Measurements from ENCODE around the gene DTNB.

The DTNB gene

GRCh38 chr2:25497229-25497917 is 176.0 kb downstream of the DTNB start:
- DNase-seq (ENCODE audit: low spot score) = no peak

- no peak for DNase-seq (ENCODE audit: low spot score)
Measured at GRCh38 chr2:25494616-25495015, 178.8 kb downstream of the DTNB start.

DNA sequence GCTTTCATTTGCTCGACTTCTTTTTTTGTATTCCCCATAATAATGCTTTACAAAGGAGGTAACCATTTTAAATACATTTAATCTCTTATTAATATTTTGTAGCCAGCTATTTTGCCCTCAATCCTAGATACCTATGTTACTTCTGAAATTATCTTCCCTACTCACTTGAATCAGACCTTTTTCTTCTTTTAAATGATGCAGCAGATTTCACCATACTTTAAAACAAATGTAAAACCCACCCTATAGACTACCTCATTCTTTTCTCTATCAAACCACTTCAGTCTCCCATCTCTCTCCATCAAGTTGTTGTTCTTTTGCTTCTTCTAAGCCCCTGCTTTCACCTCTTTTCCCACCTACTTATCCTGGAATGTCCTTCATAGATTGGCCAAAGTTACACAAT is 180.2 kb downstream of the DTNB start:
- DNase-seq (ENCODE audit: low spot score) = no peak

GRCh38 chr2:25492726-25493125 is 180.7 kb downstream of the DTNB start:
- DNase-seq (ENCODE audit: low spot score) = no peak

DNA sequence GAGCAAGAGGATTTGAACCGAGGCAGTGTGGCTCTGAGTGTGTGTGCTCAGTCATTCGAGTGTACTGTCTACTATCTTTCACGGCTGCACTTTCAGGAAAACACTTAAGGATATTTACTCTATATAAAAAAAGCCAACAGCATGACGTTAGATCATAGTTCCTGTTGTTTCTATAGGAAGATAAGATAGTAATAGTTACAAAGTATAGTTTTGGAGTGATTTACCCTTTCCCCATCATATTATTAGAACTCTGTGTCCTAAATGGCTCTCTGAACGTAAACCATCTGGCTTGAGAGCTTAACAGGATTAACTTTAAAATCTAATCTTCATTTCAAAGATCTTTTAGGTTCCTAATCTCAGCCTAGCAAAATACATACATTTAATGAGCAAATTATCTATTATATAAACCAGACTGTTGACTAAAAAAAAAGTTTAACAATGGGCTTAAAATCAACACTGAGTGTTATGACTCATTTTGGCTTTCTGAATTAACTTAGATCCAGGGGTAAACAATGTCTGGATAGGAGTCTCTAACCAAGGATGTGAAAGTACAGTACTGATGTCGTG is 181.3 kb downstream of the DTNB start:
- peak; percentile 29 for DNase-seq (ENCODE audit: low spot score)

GRCh38 chr2:25491003-25491696 is 182.2 kb downstream of the DTNB start:
- DNase-seq (ENCODE audit: low spot score) = no peak

GRCh38 chr2:25490217-25490616 is 183.2 kb downstream of the DTNB start:
- no peak for DNase-seq (ENCODE audit: low spot score)

DNA sequence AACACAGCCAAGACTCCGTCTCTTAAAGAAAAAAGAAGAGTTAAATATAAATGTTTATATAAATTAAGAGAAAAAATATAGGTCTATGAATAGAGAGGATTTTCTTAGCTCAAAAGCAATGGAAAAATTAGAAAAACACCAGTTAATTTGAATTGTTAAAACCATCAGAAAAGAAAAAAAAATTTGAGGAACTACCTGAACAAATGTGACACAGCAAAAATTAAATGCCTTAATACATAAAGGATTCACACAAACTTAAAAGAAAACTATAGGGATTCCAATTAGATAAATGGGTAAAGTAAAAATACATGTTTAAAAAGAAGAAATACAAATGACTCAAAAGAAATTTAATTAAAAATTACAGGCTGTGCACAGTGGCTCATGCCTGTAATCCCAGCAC is 183.7 kb downstream of the DTNB start:
- no peak for DNase-seq (ENCODE audit: low spot score)

GRCh38 chr2:25483607-25484266 is 189.6 kb downstream of the DTNB start:
- DNase-seq (ENCODE audit: low spot score) = no peak

- no peak for DNase-seq (ENCODE audit: low spot score)
Measured at GRCh38 chr2:25482341-25482740, 191.0 kb downstream of the DTNB start.

GRCh38 chr2:25481381-25482300 is 191.7 kb downstream of the DTNB start:
- no peak for DNase-seq (ENCODE audit: low spot score)

DNA sequence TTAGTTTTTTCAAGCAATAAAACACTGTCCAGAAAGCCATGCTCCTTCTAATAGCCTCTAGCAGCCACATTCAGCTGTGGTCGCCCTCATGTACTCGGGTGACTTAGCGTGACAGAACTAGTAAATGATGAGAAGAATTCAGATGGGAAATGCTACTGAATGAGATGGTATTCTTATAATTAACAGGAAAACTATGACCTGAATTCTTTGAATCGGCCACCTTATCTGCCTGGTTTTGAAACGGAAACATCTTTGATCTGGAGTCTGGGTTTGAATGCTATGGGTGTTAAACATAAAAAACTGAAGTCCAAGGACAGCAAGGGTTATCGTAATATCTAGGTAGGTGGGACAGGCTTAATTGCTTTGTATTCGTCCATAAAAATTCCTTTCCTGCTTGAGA is 192.8 kb downstream of the DTNB start:
- DNase-seq (ENCODE audit: low spot score) = peak; percentile 4

DNA sequence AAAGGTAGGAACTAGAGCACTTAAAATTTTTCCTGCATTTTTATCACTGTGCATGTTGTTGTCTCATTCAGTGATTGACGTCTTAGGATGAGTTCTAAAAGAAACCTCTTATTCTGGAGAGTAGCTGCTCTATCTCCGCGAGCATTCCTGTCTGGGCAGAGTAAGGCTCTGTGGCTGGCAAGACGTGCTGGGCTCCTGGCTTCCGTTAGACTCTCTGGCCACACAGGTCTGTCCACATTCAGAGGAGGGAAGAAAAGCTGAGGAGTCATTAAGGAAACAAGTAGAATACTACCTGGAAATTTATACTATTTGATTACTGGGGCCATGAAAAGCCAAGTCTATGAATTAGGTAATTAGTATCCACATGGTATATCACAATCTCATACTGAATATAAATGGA is 193.6 kb downstream of the DTNB start:
- DNase-seq (ENCODE audit: low spot score) = no peak

GRCh38 chr2:25478736-25479135 is 194.6 kb downstream of the DTNB start:
- DNase-seq (ENCODE audit: low spot score) = no peak

- no peak for DNase-seq (ENCODE audit: low spot score)
Measured at GRCh38 chr2:25473758-25474340, 199.5 kb downstream of the DTNB start.

- DNase-seq (ENCODE audit: low spot score) = no peak
Measured at GRCh38 chr2:25473131-25473530, 200.2 kb downstream of the DTNB start.

- no peak for DNase-seq (ENCODE audit: low spot score)
Measured at GRCh38 chr2:25470806-25471205, 202.6 kb downstream of the DTNB start.

- no peak for DNase-seq (ENCODE audit: low spot score)
Measured at GRCh38 chr2:25467743-25468142, 205.6 kb downstream of the DTNB start.

DNA sequence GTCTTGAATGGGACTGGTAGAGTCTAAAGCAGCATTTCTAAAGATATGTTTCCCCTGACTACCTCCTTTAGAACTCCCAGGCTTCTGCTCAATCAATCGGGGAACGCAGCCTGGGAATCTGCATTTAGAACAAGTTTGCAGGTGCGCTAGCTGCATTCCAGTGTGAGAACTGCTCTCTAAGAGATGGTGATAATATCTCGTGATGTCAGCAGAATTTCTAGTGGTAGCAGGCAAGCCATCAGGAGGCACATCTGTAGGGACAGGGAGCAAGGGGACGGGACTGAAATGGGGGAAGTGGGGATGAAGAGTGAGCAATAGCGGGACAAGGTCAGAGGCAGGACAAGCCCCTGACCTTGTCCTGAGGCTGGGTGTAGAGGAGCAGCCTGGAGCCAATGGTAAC is 211.4 kb downstream of the DTNB start:
- no peak for DNase-seq (ENCODE audit: low spot score)

DNA sequence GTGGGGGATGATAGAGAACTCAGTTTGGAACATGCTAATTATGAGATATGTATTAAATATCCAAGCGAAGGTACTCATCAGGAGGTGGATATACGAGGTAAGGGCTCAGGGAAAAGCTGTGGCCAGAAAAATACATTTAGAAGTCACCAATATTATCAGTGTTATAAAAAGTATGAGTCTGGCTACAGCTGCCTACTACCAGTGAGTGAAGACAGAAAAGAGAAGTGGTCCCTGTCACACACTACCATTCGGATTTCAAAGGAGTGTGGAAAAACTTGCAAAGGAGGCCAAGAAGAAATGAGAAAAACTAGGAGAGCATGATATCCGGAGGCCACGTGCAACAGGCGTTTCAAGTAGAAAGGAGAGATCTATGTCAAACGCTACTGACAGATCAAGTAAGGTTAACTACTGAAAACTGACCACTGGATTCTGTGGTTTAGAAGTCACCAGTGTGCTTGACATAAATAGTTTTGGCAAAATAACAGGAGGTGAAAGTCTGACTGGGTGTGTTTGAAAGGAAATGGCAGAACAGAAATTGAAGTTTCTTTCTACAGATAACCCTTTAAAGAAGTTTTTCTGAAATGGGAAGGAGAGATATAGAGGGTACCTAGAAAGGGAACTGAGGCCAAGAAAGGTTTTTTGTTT is 213.0 kb downstream of the DTNB start:
- no peak for DNase-seq (ENCODE audit: low spot score)
